H9 (cell line): ENCODE measurements around the gene PPP1R12B. TPM values are rescaled to one million over a fixed set of nuclear protein-coding genes. Genes with fewer than 3 reads are reported as not detected.

Source experiments
- DNase-seq: peaks from one replicate; pipeline ENCODE4 v3.0.0-alpha.2; 2017
- H2AFZ ChIP-seq: one replicate; pipeline ENCODE4 v1.6.1; 2013; ENCODE audit warnings: mild to moderate bottlenecking, low read length, control low read depth, moderate library complexity
- H2AK5ac ChIP-seq: 2 replicates; pipeline ENCODE4 v1.6.1; 2013; ENCODE audit warnings: low read length, control low read depth, mixed read lengths; ENCODE audit not compliant: insufficient read length
- H2BK120ac ChIP-seq: one replicate; pipeline ENCODE4 v1.6.1; 2013; ENCODE audit warnings: low read depth, mild to moderate bottlenecking, low read length, control low read depth, inconsistent platforms; ENCODE audit not compliant: poor library complexity, severe bottlenecking
- H2BK12ac ChIP-seq: 2 replicates; pipeline ENCODE4 v1.6.1; 2013; ENCODE audit warnings: low read length, control low read depth, mixed read lengths, low read depth; ENCODE audit not compliant: insufficient read length
- H2BK15ac ChIP-seq: 2 replicates; pipeline ENCODE4 v1.6.1; 2013; ENCODE audit warnings: low read depth, low read length, control low read depth
- H2BK20ac ChIP-seq: one replicate; pipeline ENCODE4 v1.6.1; 2013; ENCODE audit warnings: low read depth, mild to moderate bottlenecking, low read length, control low read depth, inconsistent platforms; ENCODE audit not compliant: poor library complexity, severe bottlenecking
- H2BK5ac ChIP-seq: 2 replicates; pipeline ENCODE4 v1.6.1; 2013; ENCODE audit warnings: low read length, control low read depth, mixed read lengths; ENCODE audit not compliant: insufficient read length
- H3K14ac ChIP-seq: 2 replicates; pipeline ENCODE4 v1.6.1; 2013; ENCODE audit warnings: low read length, control low read depth; ENCODE audit not compliant: insufficient read depth
- H3K18ac ChIP-seq: 2 replicates; pipeline ENCODE4 v1.6.1; 2013; ENCODE audit warnings: low read depth, mild to moderate bottlenecking, mixed read lengths, low read length, control low read depth; ENCODE audit not compliant: insufficient read length
- H3K23ac ChIP-seq: 2 replicates; pipeline ENCODE4 v1.6.1; 2013; ENCODE audit warnings: low read length, control low read depth, mixed read lengths, low read depth; ENCODE audit not compliant: insufficient read length
- H3K23me2 ChIP-seq: 2 replicates; pipeline ENCODE4 v1.6.1; 2013; ENCODE audit warnings: low read depth, mild to moderate bottlenecking, mixed read lengths, low read length, control low read depth; ENCODE audit not compliant: insufficient read length, poor library complexity, severe bottlenecking
- H3K27ac ChIP-seq: 2 replicates; pipeline ENCODE4 v1.5.1; 2013; ENCODE audit warnings: low read length, control low read depth, mixed read lengths, low read depth; ENCODE audit not compliant: insufficient read length
- H3K27me3 ChIP-seq: 2 replicates; pipeline ENCODE4 v1.6.1; 2013; ENCODE audit warnings: low read length, control low read depth, inconsistent platforms; ENCODE audit not compliant: insufficient read depth
- H3K4ac ChIP-seq: 2 replicates; pipeline ENCODE4 v1.6.1; 2013; ENCODE audit warnings: low read depth, mild to moderate bottlenecking, control low read depth, inconsistent platforms, low read length, moderate library complexity
- H3K4me1 ChIP-seq: 2 replicates; pipeline ENCODE4 v1.6.1; 2013; ENCODE audit warnings: low read length, control low read depth, inconsistent platforms; ENCODE audit not compliant: insufficient read depth
- H3K4me2 ChIP-seq: 2 replicates; pipeline ENCODE4 v1.6.1; 2013; ENCODE audit warnings: low read length, control low read depth, mixed read lengths; ENCODE audit not compliant: insufficient read length, insufficient read depth
- H3K56ac ChIP-seq: 2 replicates; pipeline ENCODE4 v1.6.1; 2013; ENCODE audit warnings: low read depth, mild to moderate bottlenecking, mixed read lengths, low read length, control low read depth; ENCODE audit not compliant: insufficient read length
- H3K79me1 ChIP-seq: 2 replicates; pipeline ENCODE4 v1.6.1; 2013; ENCODE audit warnings: low read depth, mild to moderate bottlenecking, moderate library complexity, low read length, control low read depth, inconsistent platforms; ENCODE audit not compliant: insufficient read depth, poor library complexity, severe bottlenecking
- H3K79me2 ChIP-seq: 2 replicates; pipeline ENCODE4 v1.6.1; 2013; ENCODE audit warnings: low read length, control low read depth, inconsistent platforms; ENCODE audit not compliant: insufficient read depth
- H3K9ac ChIP-seq: 2 replicates; pipeline ENCODE4 v1.6.1; 2013; ENCODE audit warnings: low read length, control low read depth, mixed read lengths; ENCODE audit not compliant: insufficient read length; ENCODE audit errors: extremely low read depth
- H3K9me3 ChIP-seq: one replicate; pipeline ENCODE4 v1.6.1; 2013; ENCODE audit warnings: low read depth, low read length, inconsistent platforms; ENCODE audit not compliant: control insufficient read depth
- H3T11ph ChIP-seq: one replicate; pipeline ENCODE4 v1.6.1; 2013; ENCODE audit warnings: mild to moderate bottlenecking, low read length, control low read depth, inconsistent platforms
- H4K20me1 ChIP-seq: one replicate; pipeline ENCODE4 v1.6.1; 2013; ENCODE audit not compliant: control insufficient read depth, insufficient read length, insufficient read depth
- H4K5ac ChIP-seq: 2 replicates; pipeline ENCODE4 v1.6.1; 2013; ENCODE audit warnings: low read depth, mild to moderate bottlenecking, mixed read lengths, low read length, control low read depth; ENCODE audit not compliant: insufficient read length
- H4K8ac ChIP-seq: replicated peaks from 2 replicates; pipeline ENCODE4 v1.6.1; 2013; ENCODE audit warnings: low read length, control low read depth, mixed read lengths, low read depth; ENCODE audit not compliant: insufficient read length
- H4K91ac ChIP-seq: 2 replicates; pipeline ENCODE4 v1.6.1; 2013; ENCODE audit warnings: low read depth, mild to moderate bottlenecking, moderate library complexity, mixed read lengths, low read length, control low read depth; ENCODE audit not compliant: insufficient read length
- H3K27ac Mint-ChIP-seq, 3 experiments: 2 replicates in 2 of 3; 3 replicates in 1 of 3; pipeline ENCODE4 v1.8.0; 2020 to 2021; ENCODE audit warnings: mixed read lengths in 3 of 3, mild to moderate bottlenecking in 1 of 3, moderate library complexity in 1 of 3
- H3K27me3 Mint-ChIP-seq: 2 replicates; pipeline ENCODE4 v1.8.0; 2021; ENCODE audit warnings: low read depth, mild to moderate bottlenecking, moderate library complexity, mixed read lengths
- H3K36me3 Mint-ChIP-seq, 3 experiments: 2 replicates in 2 of 3; 3 replicates in 1 of 3; pipeline ENCODE4 v1.8.0; 2020 to 2021; ENCODE audit warnings: low read depth in 3 of 3, mixed read lengths in 3 of 3; ENCODE audit not compliant: insufficient read depth in 1 of 3
- H3K4me1 Mint-ChIP-seq, 2 experiments: 2 replicates each; pipeline ENCODE4 v1.8.0; 2020; ENCODE audit warnings: mixed read lengths in 2 of 2
- H3K4me3 Mint-ChIP-seq, 2 experiments: 2 replicates in 1 of 2; 3 replicates in 1 of 2; pipeline ENCODE4 v1.8.0; 2020 to 2021; ENCODE audit warnings: mild to moderate bottlenecking in 2 of 2, mixed read lengths in 2 of 2, moderate library complexity in 1 of 2
- H3K9me3 Mint-ChIP-seq, 2 experiments: 2 replicates in 1 of 2; 3 replicates in 1 of 2; pipeline ENCODE4 v1.8.0; 2020; ENCODE audit warnings: mild to moderate bottlenecking in 2 of 2, mixed read lengths in 2 of 2, moderate library complexity in 1 of 2
- CTCF ChIP-seq: fragments of 200-600 bp; sonication (generic); conservative IDR thresholded peaks from 3 replicates; pipeline ENCODE4 v1.8.0; 2021; ENCODE audit warnings: antibody characterized with exemption, mild to moderate bottlenecking
- WGBS: extraction: QIAGEN DNeasy Blood & Tissue Kit; methylation state at CpG from one replicate; pipeline ENCODE4 v1.1.7; 2013; ENCODE audit warnings: missing lambda C conversion rate, low lambda C conversion rate, mixed read lengths; ENCODE audit not compliant: insufficient read length; ENCODE audit errors: extremely low coverage; 5-methylcytosine and 5-hydroxymethylcytosine counted together
- total RNA-seq: library from RNA; stranded (reverse); gene quantifications from 2 replicates; pipeline ENCODE4 v1.2.1, GENCODE V29; 2021

The PPP1R12B gene
- total RNA-seq, 1 experiment from 2014 or later: 12.9 TPM

GRCh38 chr1:202349206-202349928 lies 868 bp downstream of the PPP1R12B start:
- Histone ChIP-seq H3K4me2 (peak overlapping the region; percentile 85), H4K5ac (no peak overlapping the region), H3K18ac (peak overlapping the region; percentile 31), H3K27me3 (no peaks in the 10 kb centered on the region), H3T11ph (no peak overlapping the region), H2AFZ (no peak overlapping the region), H2AK5ac (no peak overlapping the region), H2BK12ac (no peak overlapping the region), H3K79me2 (peaks cover 3% of the 10 kb centered on the region; the same call in 1 of the 2 replicates), H3K14ac (peak overlapping the region; percentile 28; the same call in 1 of the 2 replicates), H4K91ac (no peak overlapping the region), H3K23ac (no peak overlapping the region), H2BK20ac (no peak overlapping the region), H2BK5ac (no peak overlapping the region), H3K9ac (peak overlapping the region; percentile 41), H2BK15ac (no peak overlapping the region), H3K79me1 (no peaks in the 10 kb centered on the region), H3K4ac (no peak overlapping the region), H2BK120ac (no peak overlapping the region), H3K27ac (no peak overlapping the region), H4K20me1 (no peaks in the 10 kb centered on the region), H3K56ac (no peak overlapping the region), H3K4me1 (no peaks in the 10 kb centered on the region), H4K8ac (no peak overlapping the region), H3K9me3 (no peaks in the 10 kb centered on the region), H3K23me2 (peaks cover 6% of the 10 kb centered on the region)
- TF ChIP-seq CTCF: no peak
- Mint-ChIP-seq H3K4me1 (peaks cover 20 to 24% of the 10 kb centered on the region in 2 experiments), H3K27ac (peak overlapping the region in 1 of 3 experiments; percentile 31; a peak in 1 of 7 replicates), H3K9me3 (no peaks in the 10 kb centered on the region), H3K27me3 (no peaks in the 10 kb centered on the region; the same call in 1 of the 2 replicates), H3K36me3 (no peaks in the 10 kb centered on the region), H3K4me3 (peak overlapping the region; percentile 95)
- no peak for DNase-seq
- no CpG with 5 or more reads among the region's 12 CpGs for WGBS
